T1000 (cell line): ENCODE data around the gene THOP1.

Source experiments
- DNase-seq: peaks from one replicate; lab custom pipeline; 2025; ENCODE audit warnings: mixed read lengths; lab: John Stamatoyannopoulos, UW

The THOP1 gene

DNA sequence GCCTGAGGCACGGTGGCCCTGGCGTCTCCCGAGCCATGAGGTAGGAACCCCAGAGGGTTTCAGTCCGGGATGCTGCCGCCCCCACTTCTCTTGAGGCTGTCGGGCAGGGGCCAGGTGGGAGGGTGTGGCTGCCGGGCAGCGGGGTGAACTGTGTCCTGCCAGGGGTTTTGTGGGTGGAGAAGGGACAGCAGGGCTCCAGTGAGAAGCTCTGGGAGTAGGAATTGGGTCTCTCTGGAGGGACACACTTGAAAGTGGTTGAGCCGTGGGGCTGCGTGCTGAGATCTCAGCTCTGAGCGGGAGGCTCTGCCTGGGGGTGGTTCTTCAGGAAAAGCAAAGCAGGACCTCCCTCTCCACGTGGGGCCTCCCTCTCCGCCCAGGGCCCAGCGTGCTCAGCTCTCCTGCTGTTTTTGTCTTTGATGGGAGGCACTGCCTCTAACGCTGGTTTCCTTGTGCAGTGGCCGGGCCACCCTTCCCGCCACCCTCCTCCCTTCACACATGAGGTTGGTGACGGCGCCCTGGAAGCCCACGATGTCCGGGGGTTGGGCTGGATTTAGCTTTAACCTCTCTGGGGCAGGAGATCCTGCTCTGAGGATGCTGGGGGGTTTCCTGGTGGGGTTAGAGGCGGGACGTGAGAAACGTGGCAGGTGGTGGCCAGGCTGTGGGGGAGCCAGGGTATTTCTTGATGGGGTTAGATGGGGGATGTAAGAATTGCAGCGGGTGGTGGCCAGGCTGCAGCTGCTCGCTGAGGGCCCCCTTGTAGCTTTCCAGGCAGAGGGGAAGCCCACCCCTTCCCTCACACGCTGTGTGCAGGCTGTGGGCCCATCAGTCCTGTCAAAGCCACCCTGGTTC is 19.1 kb downstream of the THOP1 start:
- no peak for DNase-seq

GRCh38 chr19:2805261-2805900 is 20.1 kb downstream of the THOP1 start:
- no peak for DNase-seq

DNA sequence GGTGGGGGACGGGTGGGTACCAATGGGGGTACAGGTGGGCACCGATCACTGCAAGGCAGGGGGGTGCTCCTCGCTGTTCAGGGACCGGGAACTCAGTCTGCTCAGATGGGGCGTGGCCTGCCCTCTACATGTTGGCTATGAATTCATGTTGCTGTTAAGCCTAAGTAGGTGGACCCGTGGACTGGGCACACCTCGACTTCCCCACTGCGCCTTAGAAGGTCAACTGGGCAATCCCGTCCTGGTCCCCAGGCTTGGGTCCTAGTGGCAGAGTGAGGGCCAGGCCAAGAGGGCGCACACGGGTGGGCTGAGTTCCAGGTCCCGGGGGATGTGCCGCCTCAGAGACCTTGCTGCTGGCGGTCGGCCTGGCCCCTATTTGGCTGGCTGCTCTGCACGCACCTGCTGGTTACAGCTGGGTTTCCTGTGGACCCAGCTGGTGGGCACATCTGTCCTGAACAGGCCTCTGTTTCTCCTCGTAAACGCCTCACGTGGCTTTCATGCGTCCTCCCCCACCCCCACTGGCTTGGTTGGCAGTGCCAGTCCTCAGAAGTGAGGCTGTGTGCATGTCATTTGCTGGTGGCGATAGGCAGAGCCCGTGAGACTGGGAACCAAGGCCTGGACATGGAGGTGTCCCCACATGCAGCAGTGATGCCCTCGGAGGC is 20.8 kb downstream of the THOP1 start:
- no peak for DNase-seq

GRCh38 chr19:2806736-2807378 is 21.6 kb downstream of the THOP1 start:
- no peak for DNase-seq

DNA sequence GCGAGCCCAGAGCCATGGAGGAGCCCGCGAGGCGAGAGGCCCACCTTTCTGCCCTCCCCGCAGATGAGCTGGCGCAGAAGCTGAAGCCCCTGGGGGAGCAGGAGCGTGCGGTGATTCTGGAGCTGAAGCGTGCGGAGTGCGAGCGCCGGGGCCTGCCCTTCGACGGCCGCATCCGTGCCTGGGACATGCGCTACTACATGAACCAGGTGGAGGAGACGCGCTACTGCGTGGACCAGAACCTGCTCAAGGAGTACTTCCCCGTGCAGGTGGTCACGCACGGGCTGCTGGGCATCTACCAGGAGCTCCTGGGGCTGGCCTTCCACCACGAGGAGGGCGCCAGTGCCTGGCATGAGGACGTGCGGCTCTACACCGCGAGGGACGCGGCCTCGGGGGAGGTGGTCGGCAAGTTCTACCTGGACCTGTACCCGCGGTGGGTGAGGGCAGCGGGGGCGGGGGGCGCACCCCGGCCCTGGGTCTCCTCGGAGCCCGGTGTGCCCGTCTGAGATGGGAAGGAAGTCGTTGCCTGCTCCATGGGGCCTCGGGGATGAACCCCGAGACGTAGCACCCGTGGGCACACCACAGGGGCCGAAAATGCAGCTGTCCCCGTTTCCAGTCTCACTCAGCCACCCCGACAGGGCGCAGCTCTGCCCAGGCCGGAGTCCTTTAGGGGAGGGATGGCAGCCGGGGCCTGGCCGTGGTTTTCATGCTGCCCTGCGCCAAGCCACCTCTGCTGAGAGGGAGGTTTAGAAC is 22.3 kb downstream of the THOP1 start:
- no peak for DNase-seq

DNA sequence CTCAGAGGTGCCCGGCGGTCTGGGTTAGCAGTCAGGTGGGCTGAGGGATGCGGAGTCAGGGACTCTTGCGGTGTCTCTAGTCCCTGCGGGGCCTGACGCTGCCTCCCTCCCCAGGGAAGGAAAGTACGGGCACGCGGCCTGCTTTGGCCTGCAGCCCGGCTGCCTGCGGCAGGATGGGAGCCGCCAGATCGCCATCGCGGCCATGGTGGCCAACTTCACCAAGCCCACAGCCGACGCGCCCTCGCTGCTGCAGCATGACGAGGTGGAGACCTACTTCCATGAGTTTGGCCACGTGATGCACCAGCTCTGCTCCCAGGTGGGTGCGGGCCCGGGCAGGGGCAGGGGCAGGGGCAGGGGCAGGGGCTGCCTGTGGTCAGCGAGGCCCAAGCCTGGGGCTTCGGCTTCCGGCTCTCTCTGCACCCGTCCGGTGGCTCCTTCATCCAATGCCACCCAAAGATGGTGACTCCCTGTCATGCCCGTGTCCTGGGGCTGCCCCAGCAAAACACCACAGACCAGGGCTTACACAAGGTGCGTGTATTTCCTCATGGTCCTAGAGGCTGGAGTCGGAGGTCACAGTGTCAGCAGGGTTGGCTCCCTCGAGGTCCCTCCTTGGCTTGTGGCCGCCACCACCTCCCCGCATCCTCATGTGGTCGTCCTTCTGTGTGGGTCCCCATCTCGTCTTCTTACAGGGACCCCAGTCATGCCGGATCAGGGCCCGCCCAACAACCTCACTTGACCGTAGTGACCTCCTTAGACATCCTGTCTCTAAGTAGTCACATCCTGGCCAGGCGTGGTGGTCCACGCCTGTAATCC is 23.0 kb downstream of the THOP1 start:
- DNase-seq, result no peak

GRCh38 chr19:2809387-2810140 is 24.3 kb downstream of the THOP1 start:
- DNase-seq, result no peak

DNA sequence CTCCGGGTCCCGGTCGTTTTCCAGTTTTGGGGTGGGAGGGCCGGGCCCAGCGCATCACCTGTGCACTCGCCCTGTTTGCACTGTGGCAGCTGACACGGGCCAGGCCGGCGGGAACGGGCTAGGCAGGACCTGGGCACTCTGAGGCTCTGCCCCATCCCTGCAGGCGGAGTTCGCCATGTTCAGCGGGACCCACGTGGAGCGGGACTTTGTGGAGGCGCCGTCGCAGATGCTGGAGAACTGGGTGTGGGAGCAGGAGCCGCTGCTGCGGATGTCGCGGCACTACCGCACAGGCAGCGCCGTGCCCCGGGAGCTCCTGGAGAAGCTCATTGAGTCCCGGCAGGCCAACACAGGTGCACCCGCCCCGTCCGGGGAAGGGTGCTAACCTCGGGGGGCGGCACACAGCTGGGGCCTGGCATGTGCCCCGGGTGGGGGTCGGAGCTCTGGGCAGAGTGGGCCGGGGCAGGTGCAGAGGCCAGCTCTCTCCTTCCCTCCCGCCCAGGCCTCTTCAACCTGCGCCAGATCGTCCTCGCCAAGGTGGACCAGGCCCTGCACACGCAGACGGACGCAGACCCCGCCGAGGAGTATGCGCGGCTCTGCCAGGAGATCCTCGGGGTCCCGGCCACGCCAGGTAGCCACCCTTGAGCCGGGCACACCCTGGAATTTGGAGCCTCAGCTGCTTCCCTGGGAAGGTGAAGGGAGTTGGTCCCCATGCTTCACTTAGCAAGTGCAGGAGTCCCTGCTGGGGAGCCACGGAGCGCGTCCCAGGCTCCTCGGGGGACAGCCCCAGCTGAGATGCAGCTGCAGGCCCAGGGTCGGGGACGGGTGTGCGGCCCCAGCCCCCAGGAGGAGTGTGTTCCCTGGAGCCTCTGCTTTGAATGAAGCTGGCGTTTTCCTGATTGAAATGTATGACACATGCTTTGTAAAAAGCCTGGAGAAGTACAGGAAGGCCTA is 25.1 kb downstream of the THOP1 start:
- no peak for DNase-seq

GRCh38 chr19:2811221-2811722 is 26.0 kb downstream of the THOP1 start:
- DNase-seq, result no peak

DNA sequence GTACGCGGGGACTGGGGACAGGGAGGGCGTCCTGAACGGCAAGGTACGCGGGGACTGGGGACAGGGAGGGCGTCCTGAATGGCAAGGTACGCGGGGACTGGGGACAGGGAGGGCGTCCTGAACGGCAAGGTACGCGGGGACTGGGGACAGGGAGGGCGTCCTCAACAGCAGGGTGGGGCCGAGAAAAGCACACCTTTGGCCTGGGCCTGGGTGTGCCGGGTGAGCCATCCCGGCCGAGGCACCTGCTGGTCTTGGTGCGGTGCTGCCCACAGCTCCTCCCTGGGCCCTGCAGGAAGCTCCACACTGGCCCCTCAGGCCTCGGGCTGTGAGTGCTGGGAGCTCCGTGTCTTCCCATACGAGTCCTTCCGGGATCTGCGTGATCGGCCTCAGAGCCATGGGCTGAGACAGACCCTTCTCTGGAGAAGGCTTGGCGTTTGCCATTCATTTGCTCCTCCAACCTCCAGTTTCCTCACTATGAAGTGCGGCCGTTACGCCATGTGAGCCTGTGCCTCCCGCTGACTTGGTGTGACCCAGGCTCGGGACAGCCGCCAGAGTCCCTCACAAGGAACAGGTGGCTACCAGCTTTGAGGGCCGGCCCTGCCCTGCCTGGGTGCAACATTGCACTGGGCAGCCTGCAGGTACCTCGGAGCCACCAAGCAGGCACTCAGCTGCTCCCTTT is 26.6 kb downstream of the THOP1 start:
- no peak for DNase-seq

DNA sequence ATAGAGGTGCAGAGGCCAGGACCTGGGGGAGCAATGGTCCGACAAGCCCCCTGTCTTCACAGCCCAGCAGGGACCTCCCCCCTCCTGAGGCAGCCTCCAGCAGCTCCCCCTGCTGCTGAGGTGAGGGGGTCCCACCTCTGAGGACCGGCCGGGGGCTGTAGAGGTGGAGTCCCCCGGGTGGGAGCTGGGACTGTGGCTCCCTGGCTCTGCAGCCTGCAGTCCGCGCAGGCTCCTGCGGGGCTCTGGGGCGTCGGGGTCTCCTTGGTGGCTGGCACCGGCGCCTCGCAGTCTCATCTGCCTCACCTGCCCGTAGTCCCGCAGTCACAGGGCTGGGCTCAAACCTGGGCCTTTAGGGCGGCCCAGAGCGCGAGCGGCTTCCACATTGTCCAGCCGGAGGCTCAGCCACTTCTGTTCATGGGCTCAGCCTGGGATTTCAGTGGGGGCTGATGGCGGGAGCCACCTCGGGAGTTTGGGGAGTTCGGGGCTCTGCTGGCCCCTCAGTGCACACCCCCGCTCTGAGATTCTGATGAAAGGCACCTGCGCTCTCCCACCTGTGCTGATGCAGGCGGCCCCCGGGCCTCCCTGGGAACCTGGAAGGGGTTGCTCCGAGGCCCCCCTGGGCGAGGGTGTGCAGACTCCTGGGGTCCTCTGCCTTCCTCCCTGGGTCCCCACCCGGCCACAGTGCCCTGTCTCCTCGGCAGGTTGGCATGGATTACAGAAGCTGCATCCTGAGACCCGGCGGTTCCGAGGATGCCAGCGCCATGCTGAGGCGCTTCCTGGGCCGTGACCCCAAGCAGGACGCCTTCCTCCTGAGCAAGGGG is 27.3 kb downstream of the THOP1 start:
- no peak for DNase-seq

- DNase-seq, result no peak
Measured at GRCh38 chr19:2813235-2814160, 28.2 kb downstream of the THOP1 start.

DNA sequence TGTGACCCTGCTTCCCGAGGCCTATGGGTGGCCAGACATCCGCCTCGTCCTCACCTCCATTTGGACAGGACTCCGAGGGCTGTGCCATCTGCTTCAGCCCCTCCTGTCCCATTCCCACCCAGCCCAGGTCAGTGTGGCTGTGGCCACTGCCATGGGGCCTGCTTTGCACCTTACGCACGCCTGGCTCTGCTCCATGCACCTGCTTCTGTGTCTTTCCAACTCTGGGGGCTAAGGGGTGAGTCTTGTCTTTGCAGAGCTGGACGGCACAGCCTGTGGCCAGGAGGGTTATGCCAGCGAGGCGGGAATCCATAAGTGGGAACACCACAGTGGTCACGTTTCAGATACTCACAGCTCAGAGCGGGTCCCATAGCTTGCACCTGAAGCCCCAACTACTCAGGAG is 29.1 kb downstream of the THOP1 start:
- no peak for DNase-seq

DNA sequence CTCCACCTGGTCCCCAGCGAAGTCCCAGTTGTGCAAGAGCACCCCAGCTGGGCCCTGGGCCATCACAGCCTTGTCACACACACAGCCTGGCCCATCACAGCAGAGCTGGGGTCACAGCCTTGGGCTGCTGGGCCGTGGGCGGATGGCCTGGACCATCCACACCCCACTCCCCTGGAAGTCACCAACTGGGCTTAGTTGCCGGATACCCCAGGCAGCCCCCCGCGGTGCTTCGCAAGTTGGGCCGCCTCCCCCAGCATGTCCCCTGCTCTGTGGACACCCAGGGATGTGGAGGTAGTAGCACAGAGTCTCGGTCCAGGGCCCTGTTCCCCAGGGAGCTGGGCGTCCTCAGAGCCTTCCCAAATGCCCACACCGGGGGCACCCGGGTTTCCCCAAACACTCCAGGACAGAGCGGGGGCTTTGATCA is 29.9 kb downstream of the THOP1 start:
- no peak for DNase-seq

DNA sequence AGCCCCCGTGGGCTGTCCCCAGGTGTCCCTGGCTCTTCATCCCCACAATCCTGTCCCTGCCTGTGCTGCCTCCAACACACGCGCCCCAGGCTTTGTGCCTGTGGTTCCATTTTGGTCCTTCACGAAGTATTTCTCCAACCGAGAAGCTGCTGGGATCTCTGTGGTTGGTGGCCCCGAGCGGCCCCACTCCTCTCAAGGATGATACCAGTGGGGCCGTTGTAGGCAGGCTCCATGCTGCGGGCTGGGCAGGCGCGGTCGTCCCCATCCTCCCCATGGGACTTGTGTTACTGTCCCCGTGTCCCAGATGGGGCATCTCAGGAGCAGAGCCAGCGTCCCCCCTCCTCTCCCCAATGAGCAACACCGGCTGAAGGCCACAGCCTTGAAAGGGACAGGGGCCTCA is 30.6 kb downstream of the THOP1 start:
- DNase-seq, result no peak

GRCh38 chr19:2816641-2817040 is 31.3 kb downstream of the THOP1 start:
- no peak for DNase-seq
